Spleen (tissue), 11 donors: ENCODE measurements around the gene VPS72. TPM values are rescaled to one million over a fixed set of nuclear protein-coding genes. Genes with fewer than 3 reads are reported as not detected.
A peak's percentile ranks its signal among the peaks of the same experiment; 100 is the strongest.
"Not testable (repeated sequence)": the region's sequence is repeated elsewhere in the genome, so short reads cannot be mapped to it uniquely, and the experiment has no call there.

Experiments
- DNase-seq: peaks from one replicate; pipeline ENCODE4 v3.0.0-alpha.2; 2020
- H3K27ac ChIP-seq, 8 donors: fragments of 200-600 bp; sonication (generic) in 7 of 8; 1 replicate in 4 of 8; 2 replicates in 4 of 8; pipeline versions ENCODE4 v1.5.0 to v1.8.0; 2016 to 2021; ENCODE audit warnings: inconsistent platforms in 4 of 8, mild to moderate bottlenecking in 4 of 8, moderate library complexity in 1 of 8
- H3K27me3 ChIP-seq, 7 donors: fragments of 200-600 bp; sonication (generic) in 6 of 7; replicated peaks in 1 of 7; 1 replicate in 4 of 7; 2 replicates in 3 of 7; pipeline versions ENCODE4 v1.5.0 to v1.8.0; 2016 to 2021; ENCODE audit warnings: inconsistent platforms in 3 of 7, mild to moderate bottlenecking in 1 of 7
- H3K36me3 ChIP-seq, 6 donors: fragments of 200-600 bp; sonication (generic) in 5 of 6; 1 replicate in 4 of 6; 2 replicates in 2 of 6; pipeline versions ENCODE4 v1.5.0 to v1.8.0; 2016 to 2021; ENCODE audit warnings: inconsistent platforms in 2 of 6
- H3K4me1 ChIP-seq, 6 donors: fragments of 200-600 bp; sonication (generic) in 5 of 6; 1 replicate in 3 of 6; 2 replicates in 3 of 6; pipeline versions ENCODE4 v1.5.0 to v1.8.0; 2016 to 2021; ENCODE audit warnings: inconsistent platforms in 3 of 6
- H3K4me3 ChIP-seq, 8 donors: fragments of 200-600 bp; sonication (generic) in 7 of 8; 1 replicate in 4 of 8; 2 replicates in 4 of 8; pipeline versions ENCODE4 v1.5.0 to v1.8.0; 2016 to 2021; ENCODE audit warnings: inconsistent platforms in 4 of 8, mild to moderate bottlenecking in 4 of 8, moderate library complexity in 2 of 8
- H3K9me3 ChIP-seq, 8 donors: fragments of 200-600 bp; sonication (generic) in 7 of 8; 1 replicate in 4 of 8; 2 replicates in 4 of 8; pipeline versions ENCODE4 v1.5.0 to v1.8.0; 2016 to 2021; ENCODE audit warnings: inconsistent platforms in 4 of 8
- CTCF ChIP-seq, 11 experiments: fragments of 200-600 bp in 7 of 11; fragments of 450-650 bp in 4 of 11; sonication (generic) in 4 of 11; IDR thresholded peaks in 8 of 11; conservative IDR thresholded peaks in 3 of 11; 1 replicate in 7 of 11; 2 replicates in 4 of 11; pipeline versions ENCODE4 v1.4.0 to v1.8.0; 2016 to 2021; ENCODE audit warnings: antibody characterized with exemption in 11 of 11, inconsistent platforms in 4 of 11, mild to moderate bottlenecking in 1 of 11
- POLR2A ChIP-seq, 3 donors: fragments of 450-650 bp; IDR thresholded peaks; one replicate each; pipeline ENCODE4 v1.5.1; 2017; ENCODE audit warnings: antibody characterized with exemption in 3 of 3, mild to moderate bottlenecking in 1 of 3
- POLR2AphosphoS5 ChIP-seq, 3 donors: sonication (generic); formaldehyde crosslinking; IDR thresholded peaks; one replicate each; pipeline ENCODE4 v1.5.1; 2017; ENCODE audit warnings: antibody characterized with exemption in 3 of 3
- WGBS, 5 donors: extraction: QIAGEN DNeasy Blood & Tissue Kit in 3 of 5; methylation state at CpG; one replicate each; pipeline versions ENCODE4 v1.1.5 to v1.1.7; 2013 to 2018; 5-methylcytosine and 5-hydroxymethylcytosine counted together
- intact Hi-C: fragments of 100-400 bp; cut with DNase I; formaldehyde crosslinking; loops from one replicate; pipeline ENCODE4 v1.15.0; 2023; ENCODE audit warnings: low total_unique reads
- polyA plus RNA-seq, 3 donors: library from polyadenylated mRNA; stranded (reverse); fragments of 200-250 nt; gene quantifications; one replicate each; pipeline ENCODE4 v1.2.1, GENCODE V29; 2013
- total RNA-seq, 7 donors: library from RNA; depleted of rRNA in 3 of 7; stranded (reverse); fragments of >200 nt in 3 of 7; fragmentation: NEBNext Ultra II Directional in 4 of 7; extraction: Animal tissue kit (Norgen Biotek cat#: 25700) in 4 of 7; gene quantifications; one replicate each; pipeline versions ENCODE4 v1.1.0 to v1.2.1, GENCODE V29; 2016 to 2021
- donor health status: healthy with polysubstance abuse.
- donor health status: DM: no; HTN: no; CAD: no; lungs with moderate emphysema.
- donor health status: DM: no; HTN: no; CAD: no.
- donor health status: Bipolar disorder and iron deficiency.
- donor health status: healthy.
- donor health status: DM: no; HTN: no; CAD: no.
- donor health status: DM: yes; HTN: yes; CAD: no.

VPS72 gene
- total and polyA plus RNA-seq, 10 donors, result 23.1 to 43.1 (median 31.2) TPM

GRCh38 chr1:151198254-151199127, 8.5 kb upstream of the VPS72 start, which contains the start of gene PIP5K1A:
TSS of gene PIP5K1A (plus strand) at chr1:151198552. CDS start at chr1:151198997, 445 bp downstream.
- Histone ChIP-seq H3K4me1 (peaks cover 32 to 66% (median 53%) of the 10 kb centered on the region in 6 donors), H3K9me3 (no peaks in the 10 kb centered on the region), H3K36me3 (peaks cover 0 to 14% (median 11%) of the 10 kb centered on the region in 6 donors), H3K4me3 (peak within 1 kb of the TSS; percentile 69 to 96 (median 86)), H3K27ac (peak within 1 kb of the TSS; percentile 74 to 96 (median 93)), H3K27me3 (no peaks in the 10 kb centered on the region)
- DNase-seq, result peak; percentile 99
- intact Hi-C loops, result loop anchor here (5.0 kb wide), 1 partner anchor 54 kb away; the partner anchor contains the start of gene PSMD4
- 0 to 1% (median 1%) methylated on average over 52 to 60 of the region's 60 CpGs for WGBS, 5 donors
- peak in 1 of 11 experiments; percentile 16 for TF ChIP-seq CTCF (IDR thresholded peaks at IDR 0.05 in 8 of 11, conservative IDR thresholded peaks at IDR 0.05 in 3 of 11)
- peak in 2 of 3 donors; percentile 52 to 53 for TF ChIP-seq POLR2A (IDR thresholded peaks at IDR 0.05)
- peak; percentile 93 to 96 (median 94) for TF ChIP-seq POLR2AphosphoS5 (IDR thresholded peaks at IDR 0.05)

- peak overlapping the region; percentile 69 to 96 (median 86) for H3K4me3 ChIP-seq
- TF ChIP-seq CTCF (IDR thresholded peaks at IDR 0.05 in 8 of 11, conservative IDR thresholded peaks at IDR 0.05 in 3 of 11) (no peak), POLR2A (IDR thresholded peaks at IDR 0.05) (no peak)
- H3K9me3 ChIP-seq, result no peaks in the 10 kb centered on the region
- intact Hi-C loops, result loop anchor here (5.0 kb wide), 1 partner anchor 54 kb away; the partner anchor contains the start of gene PSMD4
- H3K36me3 ChIP-seq, result peaks cover 0 to 9% (median 5%) of the 10 kb centered on the region in 6 donors
- 15 to 23% (median 16%) methylated on average over 10 of the region's 10 CpGs for WGBS, 5 donors
- DNase-seq, result no peak
- peak overlapping the region; percentile 70 to 96 (median 93) for H3K27ac ChIP-seq
- H3K4me1 ChIP-seq, result peaks cover 32 to 64% (median 51%) of the 10 kb centered on the region in 6 donors
- no peaks in the 10 kb centered on the region for H3K27me3 ChIP-seq
Observed at GRCh38 chr1:151197863-151198253, 7.9 kb upstream of the VPS72 start.

- peak overlapping the region in 7 of 8 donors; percentile 46 to 75 (median 75) for H3K27ac ChIP-seq
- DNase-seq, result peak; percentile 47
- 34 to 43% (median 39%) methylated on average over 14 of the region's 14 CpGs for WGBS, 5 donors
- H3K27me3 ChIP-seq, result no peaks in the 10 kb centered on the region
- no peaks in the 10 kb centered on the region for H3K36me3 ChIP-seq
- H3K4me3 ChIP-seq, result peak overlapping the region in 3 of 8 donors; percentile 14 to 37 (median 15)
- peaks cover 18 to 49% (median 36%) of the 10 kb centered on the region in 6 donors for H3K4me1 ChIP-seq
- TF ChIP-seq CTCF (IDR thresholded peaks at IDR 0.05 in 8 of 11, conservative IDR thresholded peaks at IDR 0.05 in 3 of 11), result peak in 10 of 11 experiments; percentile 36 to 63 (median 56)
- TF ChIP-seq POLR2AphosphoS5 (IDR thresholded peaks at IDR 0.05), result no peak
- TF ChIP-seq POLR2A (IDR thresholded peaks at IDR 0.05), result no peak
- no peaks in the 10 kb centered on the region for H3K9me3 ChIP-seq
- intact Hi-C loops, result loop anchor here (5.0 kb wide), 1 partner anchor 56 kb away; the partner anchor contains the start of gene PSMD4
Observed at GRCh38 chr1:151196292-151196800, 6.3 kb upstream of the VPS72 start.

GRCh38 chr1:151194894-151195594, 5.0 kb upstream of the VPS72 start:
- DNase-seq, result peak; percentile 60
- H3K27me3 ChIP-seq, H3K9me3 ChIP-seq, H3K36me3 ChIP-seq: not testable (repeated sequence)
- H3K27ac ChIP-seq, result peak overlapping the region in 3 of 8 donors; percentile 63 to 75 (median 75)
- peak overlapping the region in 1 of 8 donors; percentile 37 for H3K4me3 ChIP-seq
- H3K4me1 ChIP-seq, result peaks cover 5 to 43% (median 31%) of the 10 kb centered on the region in 6 donors
- WGBS, 5 donors, result 77 to 85% (median 79%) methylated on average over 17 of the region's 17 CpGs
- intact Hi-C loops, result loop anchor here (5.0 kb wide), 1 partner anchor 57 kb away; the partner anchor contains the start of gene PSMD4
